GM10266 (cell line): ENCODE measurements around the gene PRPF40A.
A peak's percentile ranks its signal among the peaks of the same experiment; 100 is the strongest.

ENCODE experiments used
- DNase-seq: peaks from one replicate; pipeline ENCODE4 v3.0.0; 2012; ENCODE audit errors: extremely low spot score
- TF ChIP-seq, protein P1 (sequence below): IDR thresholded peaks from 2 replicates; pipeline ENCODE4 v1.5.1; 2012; ENCODE audit warnings: mild to moderate bottlenecking, low read depth; ENCODE audit not compliant: control insufficient read depth, insufficient read depth; ENCODE audit errors: missing control alignments

The PRPF40A gene

DNA sequence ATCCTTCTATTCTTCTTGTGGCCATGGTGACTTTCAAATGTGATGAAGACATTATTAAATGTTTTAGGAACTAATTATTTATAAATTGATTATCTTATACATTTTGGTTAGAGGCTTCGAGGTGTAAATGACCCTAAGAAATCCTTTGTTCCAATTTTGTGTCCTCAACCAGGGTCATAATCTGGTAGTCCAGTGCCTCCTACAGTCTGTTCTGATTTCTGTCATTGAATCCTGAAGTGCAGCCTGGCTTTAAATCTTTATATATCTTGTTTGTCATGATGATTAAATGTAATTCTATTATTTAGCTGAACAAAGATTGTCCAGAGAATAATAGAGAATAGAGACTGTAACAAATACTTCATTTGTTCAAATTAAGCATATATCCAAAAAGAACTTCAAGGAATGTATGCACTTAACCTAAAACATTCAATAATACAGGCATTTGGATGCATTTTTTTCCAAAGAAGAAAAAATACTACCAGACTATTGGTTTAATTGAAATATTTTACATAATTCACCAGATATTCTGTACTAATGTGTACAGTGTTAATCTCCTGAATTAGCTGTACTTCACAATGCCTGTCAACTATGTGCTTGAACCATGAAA, 89.8 kb downstream of the PRPF40A start:
- TF ChIP-seq, protein P1, sequence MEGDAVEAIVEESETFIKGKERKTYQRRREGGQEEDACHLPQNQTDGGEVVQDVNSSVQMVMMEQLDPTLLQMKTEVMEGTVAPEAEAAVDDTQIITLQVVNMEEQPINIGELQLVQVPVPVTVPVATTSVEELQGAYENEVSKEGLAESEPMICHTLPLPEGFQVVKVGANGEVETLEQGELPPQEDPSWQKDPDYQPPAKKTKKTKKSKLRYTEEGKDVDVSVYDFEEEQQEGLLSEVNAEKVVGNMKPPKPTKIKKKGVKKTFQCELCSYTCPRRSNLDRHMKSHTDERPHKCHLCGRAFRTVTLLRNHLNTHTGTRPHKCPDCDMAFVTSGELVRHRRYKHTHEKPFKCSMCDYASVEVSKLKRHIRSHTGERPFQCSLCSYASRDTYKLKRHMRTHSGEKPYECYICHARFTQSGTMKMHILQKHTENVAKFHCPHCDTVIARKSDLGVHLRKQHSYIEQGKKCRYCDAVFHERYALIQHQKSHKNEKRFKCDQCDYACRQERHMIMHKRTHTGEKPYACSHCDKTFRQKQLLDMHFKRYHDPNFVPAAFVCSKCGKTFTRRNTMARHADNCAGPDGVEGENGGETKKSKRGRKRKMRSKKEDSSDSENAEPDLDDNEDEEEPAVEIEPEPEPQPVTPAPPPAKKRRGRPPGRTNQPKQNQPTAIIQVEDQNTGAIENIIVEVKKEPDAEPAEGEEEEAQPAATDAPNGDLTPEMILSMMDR = peak; percentile 56
- DNase-seq = peak; percentile 43

DNA sequence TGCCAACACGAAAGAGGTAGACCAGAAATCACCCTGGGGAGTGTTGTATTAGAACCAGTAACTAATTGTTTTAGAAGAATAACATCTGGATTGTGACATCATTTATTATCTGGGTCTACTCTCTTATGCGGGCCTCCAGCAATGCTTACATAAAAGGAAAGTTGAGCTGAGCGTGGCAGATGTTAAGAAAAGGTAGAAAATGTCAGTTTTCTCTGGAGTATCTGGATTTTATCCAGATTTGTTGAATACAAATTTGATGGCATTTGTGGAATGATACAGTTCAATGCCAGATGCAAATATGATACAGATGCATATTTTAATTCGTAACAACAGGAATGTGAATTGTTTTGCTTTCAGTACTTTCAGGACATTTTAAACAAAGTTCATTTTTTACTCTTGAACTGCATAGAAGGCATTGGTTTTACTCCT, 90.3 kb downstream of the PRPF40A start:
- TF ChIP-seq, protein P1 = no peak
- no peak for DNase-seq

DNA sequence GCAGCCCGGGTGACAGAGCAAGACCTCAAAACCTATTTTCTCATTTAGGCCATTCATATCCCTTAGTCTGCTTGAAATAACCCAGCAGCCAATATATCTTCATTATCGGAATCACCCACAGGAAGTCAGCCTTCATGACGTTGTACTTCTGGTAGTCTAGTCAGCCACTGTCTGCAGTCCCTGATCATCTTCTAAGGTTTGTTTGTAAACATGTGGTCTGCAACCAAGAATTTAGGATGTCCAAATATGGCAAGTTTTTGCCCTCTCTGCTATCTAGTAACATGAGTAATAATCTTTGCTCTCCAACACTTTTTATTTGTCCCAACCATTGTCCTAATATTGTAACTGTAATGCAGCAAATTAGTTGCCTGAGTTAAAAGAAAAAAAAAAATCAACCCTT, 92.5 kb downstream of the PRPF40A start:
- DNase-seq = no peak
- TF ChIP-seq, protein P1 = no peak

DNA sequence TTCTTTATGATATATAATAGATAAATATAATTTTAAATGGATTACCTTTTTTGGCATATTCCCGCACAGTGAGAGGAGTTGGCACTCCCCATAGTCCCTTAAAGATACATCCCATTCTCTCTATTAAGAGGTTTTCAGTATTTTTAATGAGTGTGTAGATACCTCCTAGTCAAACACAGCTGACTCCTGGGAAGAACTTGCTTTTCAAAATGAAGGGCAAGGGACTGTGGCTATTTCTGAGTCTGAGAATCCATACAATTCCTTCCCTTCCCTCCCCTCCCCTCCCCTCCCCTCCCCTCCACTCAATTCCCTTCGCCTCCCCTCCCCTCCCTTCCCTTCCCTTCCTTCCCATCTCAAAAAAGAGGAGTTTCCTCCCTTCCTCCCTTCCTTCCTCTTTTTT, 93.5 kb downstream of the PRPF40A start:
- TF ChIP-seq, protein P1 = no peak
- DNase-seq = no peak

DNA sequence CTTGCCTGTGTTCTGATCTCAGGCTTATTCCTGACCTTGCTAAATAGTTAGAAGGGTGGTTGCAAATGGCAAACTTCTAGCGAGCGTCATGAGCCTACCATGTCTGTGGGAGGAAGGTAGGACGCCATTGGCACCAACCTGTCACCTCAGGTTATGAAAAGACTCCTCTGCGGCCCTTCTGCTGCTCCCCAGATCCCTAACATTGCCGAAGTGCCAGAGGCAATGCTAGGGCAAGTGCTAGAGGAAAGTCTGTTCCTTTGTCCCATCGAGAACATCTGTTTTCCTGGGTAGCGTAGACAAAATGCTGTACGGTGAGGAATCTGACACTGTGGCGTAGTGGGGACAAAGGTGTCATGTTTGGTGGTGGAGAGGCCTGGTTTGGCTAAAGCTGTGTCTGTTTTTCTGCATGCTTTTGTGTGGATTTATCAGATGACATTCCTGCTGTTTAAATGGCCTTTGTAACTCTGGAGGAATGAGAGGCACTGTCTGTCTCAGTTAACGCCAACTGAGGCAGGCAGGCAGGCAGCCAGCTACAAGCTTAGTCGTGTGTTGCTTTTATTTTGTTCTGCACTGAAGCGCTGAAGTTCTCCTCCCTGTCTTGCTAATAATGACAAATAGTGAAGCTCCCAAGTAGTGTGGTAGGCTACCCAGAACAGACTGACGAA, 94.1 kb downstream of the PRPF40A start:
- DNase-seq = no peak
- TF ChIP-seq, protein P1 = no peak

DNA sequence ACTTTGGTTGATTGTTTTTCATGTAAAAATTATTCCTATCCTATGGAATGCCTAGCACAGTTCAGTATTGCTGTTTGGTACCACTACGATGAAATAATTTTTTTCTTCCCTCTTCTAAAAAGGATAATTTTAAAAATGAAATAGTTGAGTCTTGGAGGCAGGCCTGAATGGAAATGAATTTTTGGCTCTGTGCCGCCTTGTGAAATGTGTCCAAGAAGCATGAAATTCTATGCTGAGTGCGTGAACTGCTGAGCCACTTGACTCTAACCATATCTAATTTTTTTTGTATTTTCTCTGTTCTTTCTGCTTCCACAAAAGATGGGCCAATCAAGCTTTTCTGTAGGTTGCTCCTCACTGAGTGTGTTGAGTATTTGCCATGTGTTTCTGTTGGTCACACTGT, 95.0 kb downstream of the PRPF40A start:
- DNase-seq = no peak
- TF ChIP-seq, protein P1 = no peak

DNA sequence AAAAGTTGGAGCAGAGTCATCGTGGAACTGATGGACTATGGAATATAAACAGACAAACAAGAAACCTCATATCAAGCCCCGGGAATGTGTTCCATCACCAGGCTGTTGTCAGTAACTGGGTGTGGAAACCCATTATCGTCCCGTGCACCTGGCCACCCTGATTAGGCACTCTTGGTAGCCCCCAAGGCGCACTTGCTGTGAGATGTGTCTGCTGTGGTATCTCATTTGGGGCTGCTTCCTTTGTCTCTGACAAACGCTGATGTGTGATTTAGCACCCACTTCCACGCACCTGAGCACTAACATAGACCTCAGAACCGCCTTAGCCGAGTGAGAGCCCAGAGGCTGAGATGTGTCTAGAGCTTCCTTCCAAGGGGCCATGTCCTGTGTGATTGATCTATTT, 96.3 kb downstream of the PRPF40A start:
- DNase-seq = no peak
- TF ChIP-seq, protein P1 = no peak
